GM19438 (cell line): ENCODE results near the gene COA4.
A peak's percentile ranks its signal among the peaks of the same experiment; 100 is the strongest.
"Not testable (repeated sequence)": the region's sequence is repeated elsewhere in the genome, so short reads cannot be mapped to it uniquely, and the experiment has no call there.

Source experiments
- ATAC-seq: cut with Tn5 transposase; IDR thresholded peaks from one replicate; pipeline ENCODE4 v1.9.1; 2021; ENCODE audit warnings: low read depth; ENCODE audit not compliant: unreplicated experiment

COA4 gene

GRCh38 chr11:73876424-73877310, at the start of gene COA4, which contains the start of gene PAAF1:
Gene COA4, minus strand, starts transcription at chr11:73876846. Its CDS starts 3,468 bp downstream, at chr11:73873378.
Gene PAAF1, plus strand, starts transcription at chr11:73876999. Its CDS starts 23 bp downstream, at chr11:73877022.
- ATAC-seq = peak; percentile 97

GRCh38 chr11:73921180-73921579, 44.5 kb upstream of the COA4 start:
- no peak for ATAC-seq

DNA sequence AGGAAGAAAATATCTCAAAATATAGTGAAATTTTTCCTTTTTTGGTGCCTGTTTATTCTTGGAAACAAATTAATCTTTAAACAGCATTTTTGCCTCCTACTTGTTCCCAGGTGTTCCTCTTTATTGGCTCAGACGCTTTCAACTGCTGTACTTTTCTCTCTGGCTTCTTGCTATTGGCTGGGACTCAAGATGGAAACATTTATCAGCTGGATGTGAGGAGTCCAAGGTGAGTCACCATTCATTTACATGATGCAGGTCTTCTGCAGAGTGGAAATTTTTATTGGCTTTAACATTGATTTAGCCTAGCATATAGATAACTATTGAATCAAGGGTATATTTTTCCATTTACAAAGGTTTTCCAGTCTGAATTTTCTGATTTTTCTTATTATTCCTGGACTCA, 39.8 kb upstream of the COA4 start:
- no peak for ATAC-seq

DNA sequence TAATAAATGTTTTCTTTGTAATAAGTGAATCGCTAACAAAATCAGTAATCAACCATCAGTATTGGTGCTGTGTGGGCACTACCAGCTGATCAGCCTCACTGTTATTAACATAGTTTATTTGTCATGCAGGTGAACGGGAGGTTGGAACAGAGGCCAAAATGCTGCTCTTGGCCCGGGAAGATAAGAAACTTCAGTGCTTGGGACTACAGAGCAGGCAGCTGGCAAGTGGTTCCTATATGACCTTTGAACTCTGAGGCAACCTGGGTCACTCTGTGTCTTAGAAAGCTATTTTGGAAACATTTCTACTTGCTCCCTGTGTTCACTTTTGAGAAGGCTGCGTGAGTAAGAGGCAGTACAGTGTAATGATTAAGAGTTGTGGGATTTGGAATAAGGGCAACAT, 37.6 kb upstream of the COA4 start:
- no peak for ATAC-seq

GRCh38 chr11:73913472-73913871, 36.8 kb upstream of the COA4 start:
- ATAC-seq = no peak

GRCh38 chr11:73912026-73912425, 35.4 kb upstream of the COA4 start:
- ATAC-seq = no peak

- no peak for ATAC-seq
These were observed 30.5 kb upstream of the COA4 start for GRCh38 chr11:73907191-73907590.

- no peak for ATAC-seq
These were observed 25.7 kb upstream of the COA4 start for GRCh38 chr11:73902303-73902702.

DNA sequence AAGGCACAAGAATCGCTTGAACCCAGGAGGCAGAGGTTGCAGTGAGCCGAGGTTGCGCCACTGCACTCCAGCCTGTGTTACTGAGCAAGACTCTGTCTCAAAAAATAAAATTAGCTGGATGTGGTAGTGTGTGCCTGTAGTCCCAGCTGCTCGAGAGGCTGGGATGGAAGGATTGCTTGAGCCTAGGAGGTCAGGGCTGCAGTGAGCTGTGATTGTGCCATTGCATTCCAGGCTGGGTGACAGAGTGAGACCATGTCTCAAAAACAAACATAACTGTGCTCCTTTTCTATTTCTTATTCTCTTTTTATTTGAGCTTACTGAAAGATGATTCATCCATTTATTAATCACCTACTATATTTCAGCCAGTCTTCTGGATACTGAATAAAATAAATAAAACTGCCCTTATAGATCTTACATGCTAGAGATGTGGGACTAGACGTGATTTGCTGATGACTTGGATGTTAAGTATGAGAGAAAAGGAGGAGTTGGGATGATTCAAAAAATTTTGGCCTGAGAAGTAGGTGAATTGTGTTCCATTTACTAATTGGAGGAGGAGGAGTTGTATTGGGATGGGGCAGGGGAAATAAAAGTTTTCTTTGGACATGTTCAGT, 18.2 kb upstream of the COA4 start:
- no peak for ATAC-seq

DNA sequence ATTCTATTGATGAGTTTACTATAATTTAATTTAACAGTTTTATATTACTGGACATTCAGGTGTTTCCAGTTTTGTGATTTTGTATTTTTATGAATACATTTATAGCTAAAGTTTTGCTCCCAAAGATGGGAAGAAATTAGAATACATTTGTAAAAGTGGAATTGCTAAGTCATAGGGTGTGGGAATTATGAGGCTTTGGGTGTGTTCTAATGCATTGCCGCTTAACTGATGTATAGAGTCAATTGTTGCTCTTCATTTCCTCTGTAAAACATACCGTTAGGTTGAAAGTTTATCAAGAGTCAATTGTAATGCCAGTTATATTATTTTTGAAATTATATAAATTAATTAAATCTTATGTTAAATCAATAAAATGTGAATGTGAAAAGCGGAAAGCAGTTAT, 16.4 kb upstream of the COA4 start:
- ATAC-seq = no peak

DNA sequence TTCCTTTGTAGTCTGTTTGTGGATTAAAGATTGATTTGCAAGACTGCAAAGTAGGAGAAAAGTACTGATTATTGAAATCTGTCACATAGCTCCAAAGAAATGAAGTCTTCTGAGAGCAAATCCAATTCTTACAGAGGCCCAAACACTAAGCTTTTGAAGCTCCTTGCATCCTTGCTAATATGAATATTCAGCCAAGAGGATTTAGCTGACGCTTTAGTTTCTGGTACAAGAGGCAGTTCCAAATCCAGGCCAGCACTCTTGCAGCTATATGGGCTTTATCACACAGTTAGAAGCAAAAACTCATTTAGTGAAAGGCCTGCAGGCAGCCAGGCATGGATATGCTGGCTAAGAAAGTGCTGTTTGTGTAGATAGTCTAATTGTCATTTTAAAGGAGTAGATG, 12.9 kb upstream of the COA4 start:
- ATAC-seq = no peak

GRCh38 chr11:73889019-73889418, 12.4 kb upstream of the COA4 start:
- ATAC-seq = no peak

DNA sequence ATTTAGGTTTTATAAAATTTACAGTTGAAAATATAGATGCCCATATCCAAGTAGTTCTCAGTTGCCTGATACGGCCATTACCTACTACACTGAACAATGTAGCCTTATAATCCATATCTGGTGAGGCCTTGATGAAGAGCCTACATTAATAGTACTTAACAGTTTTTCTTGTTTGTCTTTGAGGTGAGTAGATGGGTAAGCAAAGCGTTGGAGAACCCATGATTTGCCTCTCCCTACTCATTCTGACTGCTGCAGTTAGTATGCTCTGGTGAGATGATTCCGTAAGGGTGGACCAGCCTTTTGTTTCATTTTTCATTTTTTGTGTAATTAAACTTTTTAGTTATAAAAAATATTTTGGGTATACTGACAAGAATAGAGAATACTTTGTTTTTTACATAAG, 11.6 kb upstream of the COA4 start:
- ATAC-seq = no peak

- no peak for ATAC-seq
These were observed 7.2 kb upstream of the COA4 start for GRCh38 chr11:73883856-73884255.

- ATAC-seq = not testable (repeated sequence)
These were observed 3.8 kb upstream of the COA4 start for GRCh38 chr11:73880449-73880848.

- ATAC-seq = no peak
These were observed 2.1 kb upstream of the COA4 start for GRCh38 chr11:73878771-73879170.

GRCh38 chr11:73875840-73876239, 806 bp downstream of the COA4 start:
- ATAC-seq = no peak

- no peak for ATAC-seq
These were observed 1.3 kb downstream of the COA4 start for GRCh38 chr11:73875380-73875779.

- no peak for ATAC-seq
These were observed 3.8 kb downstream of the COA4 start for GRCh38 chr11:73872749-73873357.

GRCh38 chr11:73870261-73870660, 6.4 kb downstream of the COA4 start:
- ATAC-seq = no peak

GRCh38 chr11:73869332-73869949, 7.2 kb downstream of the COA4 start:
- no peak for ATAC-seq
